Right lobe of liver (tissue), 6 donors: ENCODE data around the gene CNOT3. TPM values are rescaled to one million over a fixed set of nuclear protein-coding genes. Genes with fewer than 3 reads are reported as not detected.
A peak's percentile ranks its signal among the peaks of the same experiment; 100 is the strongest.
"Not testable (repeated sequence)": the region's sequence is repeated elsewhere in the genome, so short reads cannot be mapped to it uniquely, and the experiment has no call there.

Experiments
- ATAC-seq, 4 donors: fragments of 200-7000 bp; cut with Tn5 transposase; one replicate each; pipeline ENCODE4 v1.9.1; 2020; ENCODE audit warnings: mild to moderate bottlenecking in 4 of 4, moderate library complexity in 4 of 4
- DNase-seq, 3 donors: peaks; one replicate each; pipeline ENCODE4 v3.0.0-alpha.2; 2020
- H3K27ac ChIP-seq, 3 donors: fragments of 200-600 bp; one replicate each; pipeline ENCODE4 v1.8.0; 2022
- H3K27me3 ChIP-seq, 2 donors: fragments of 200-600 bp; one replicate each; pipeline ENCODE4 v1.8.0; 2022
- H3K36me3 ChIP-seq, 4 donors: fragments of 200-600 bp; sonication (generic) in 1 of 4; one replicate each; pipeline versions ENCODE4 v1.5.1 to v1.8.0; 2017 to 2022; ENCODE audit warnings: control low read depth in 1 of 4
- H3K4me1 ChIP-seq, 4 donors: fragments of 200-600 bp; sonication (generic) in 1 of 4; one replicate each; pipeline versions ENCODE4 v1.5.1 to v1.8.0; 2017 to 2022; ENCODE audit warnings: control low read depth in 1 of 4
- H3K4me3 ChIP-seq, 3 donors: fragments of 200-600 bp; one replicate each; pipeline ENCODE4 v1.8.0; 2022
- H3K9me3 ChIP-seq, 4 donors: fragments of 200-600 bp; sonication (generic) in 1 of 4; one replicate each; pipeline versions ENCODE4 v1.5.1 to v1.8.0; 2017 to 2022; ENCODE audit warnings: control low read depth in 1 of 4
- POLR2A ChIP-seq: fragments of 450-650 bp; IDR thresholded peaks from one replicate; pipeline ENCODE4 v1.6.1; 2017; ENCODE audit warnings: antibody characterized with exemption, mild to moderate bottlenecking
- WGBS: methylation state at CpG from one replicate; pipeline ENCODE4 v1.1.6; 2018; ENCODE audit warnings: low coverage, low lambda C conversion rate; ENCODE audit not compliant: insufficient coverage; ENCODE audit errors: missing lambda C conversion rate; 5-methylcytosine and 5-hydroxymethylcytosine counted together
- intact Hi-C, 2 donors: fragments of 100-400 bp; cut with DNase I; formaldehyde crosslinking; loops; one replicate each; pipeline versions ENCODE4 v1.11.2 to v1.14.1; 2022
- total RNA-seq, 6 experiments: library from RNA; depleted of rRNA in 2 of 6; stranded (reverse); fragments of >200 nt in 2 of 6; fragmentation: NEBNext Ultra II Directional in 3 of 6; extraction: Animal tissue kit (Norgen Biotek cat#: 25700) in 3 of 6; gene quantifications; one replicate each; pipeline versions ENCODE4 v1.1.0 to v1.2.4, GENCODE V29; 2016 to 2023
- TF ChIP-seq, protein P1 (sequence below), 4 donors: fragments of 200-600 bp in 3 of 4; fragments of 450-650 bp in 1 of 4; IDR thresholded peaks; one replicate each; pipeline versions ENCODE4 v1.5.1 to v1.8.0; 2016 to 2022; ENCODE audit warnings: antibody characterized with exemption in 4 of 4, mild to moderate bottlenecking in 2 of 4
- donor health status: DM: no; HTN: yes; CAD: no.
- donor health status: DM: no; HTN: no; CAD: no.
- donor health status: DM: no; HTN: no; CAD: no.
- donor health status: DM: no; HTN: yes; CAD: no.
- donor health status: DM: no; HTN: yes; CAD: no.

Gene CNOT3
- total RNA-seq, 6 experiments from 2014 or later = 7.1 to 21.6 (median 15.5) TPM

DNA sequence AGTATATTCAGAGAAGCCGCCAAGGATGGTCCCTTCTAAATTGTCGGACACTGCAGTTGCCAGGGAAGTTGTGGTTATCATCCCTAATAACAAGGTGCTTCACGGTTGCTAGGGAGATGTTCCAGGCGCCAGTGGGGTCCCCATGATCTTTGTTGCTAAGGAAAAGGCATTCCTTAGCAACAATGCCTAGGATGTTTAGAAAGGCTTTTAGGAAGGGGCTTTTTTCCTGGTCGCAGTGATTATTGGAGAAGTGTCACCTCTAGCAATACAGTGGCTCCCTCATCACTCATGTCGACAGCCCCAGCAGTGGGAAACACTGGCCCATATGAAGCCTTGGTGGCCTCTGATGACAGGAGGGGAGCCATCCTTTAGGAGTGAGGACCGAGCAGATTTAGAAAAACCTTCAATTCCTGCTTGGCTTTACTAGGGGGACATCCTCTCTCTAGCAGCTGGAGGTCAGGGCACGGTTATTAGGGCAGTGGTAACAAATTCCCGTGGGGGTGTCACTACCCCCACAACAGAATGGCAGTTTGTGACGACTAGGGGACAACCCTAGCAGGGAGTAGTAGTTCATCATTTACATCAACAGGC is 41.8 kb downstream of the CNOT3 start:
- whole genome bisulfite sequencing = 83% methylated on average over 6 of the region's 10 CpGs
- intact Hi-C loops = no loop called here
- ATAC-seq (no peak), DNase-seq (no peak)
- TF ChIP-seq POLR2A = no peak
- Histone ChIP-seq H3K27me3 (no peaks in the 10 kb centered on the region), H3K9me3 (no peaks in the 10 kb centered on the region), H3K27ac (no peak overlapping the region), H3K4me1 (no peaks in the 10 kb centered on the region), H3K36me3 (no peaks in the 10 kb centered on the region), H3K4me3 (no peak overlapping the region)

DNA sequence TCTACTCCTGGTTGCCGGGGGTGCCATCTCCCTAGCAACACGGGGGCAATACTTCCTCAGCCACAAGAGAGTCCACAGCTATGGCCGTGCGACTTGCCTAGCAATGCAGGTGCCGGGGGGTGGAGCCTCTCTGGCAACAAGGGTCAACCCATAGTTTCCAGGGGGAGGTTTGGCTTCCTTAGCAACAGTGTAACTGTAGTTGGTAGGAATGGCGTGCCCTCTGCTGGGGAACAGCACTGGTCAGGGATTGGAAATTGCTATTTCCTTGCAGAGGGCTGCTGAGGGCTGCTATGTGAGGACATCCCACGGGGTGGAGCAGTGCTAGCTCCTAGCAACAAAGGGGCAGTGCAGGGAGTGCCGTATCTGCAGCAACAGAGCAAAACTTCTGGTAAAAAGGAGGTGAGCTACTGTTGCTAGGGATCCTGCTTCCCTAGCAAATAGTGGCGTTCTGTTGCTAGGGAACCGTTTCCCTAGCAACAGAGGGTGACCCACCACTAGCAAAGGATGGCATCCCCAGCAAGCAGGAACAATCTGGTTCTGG is 42.4 kb downstream of the CNOT3 start:
- TF ChIP-seq, protein P1, sequence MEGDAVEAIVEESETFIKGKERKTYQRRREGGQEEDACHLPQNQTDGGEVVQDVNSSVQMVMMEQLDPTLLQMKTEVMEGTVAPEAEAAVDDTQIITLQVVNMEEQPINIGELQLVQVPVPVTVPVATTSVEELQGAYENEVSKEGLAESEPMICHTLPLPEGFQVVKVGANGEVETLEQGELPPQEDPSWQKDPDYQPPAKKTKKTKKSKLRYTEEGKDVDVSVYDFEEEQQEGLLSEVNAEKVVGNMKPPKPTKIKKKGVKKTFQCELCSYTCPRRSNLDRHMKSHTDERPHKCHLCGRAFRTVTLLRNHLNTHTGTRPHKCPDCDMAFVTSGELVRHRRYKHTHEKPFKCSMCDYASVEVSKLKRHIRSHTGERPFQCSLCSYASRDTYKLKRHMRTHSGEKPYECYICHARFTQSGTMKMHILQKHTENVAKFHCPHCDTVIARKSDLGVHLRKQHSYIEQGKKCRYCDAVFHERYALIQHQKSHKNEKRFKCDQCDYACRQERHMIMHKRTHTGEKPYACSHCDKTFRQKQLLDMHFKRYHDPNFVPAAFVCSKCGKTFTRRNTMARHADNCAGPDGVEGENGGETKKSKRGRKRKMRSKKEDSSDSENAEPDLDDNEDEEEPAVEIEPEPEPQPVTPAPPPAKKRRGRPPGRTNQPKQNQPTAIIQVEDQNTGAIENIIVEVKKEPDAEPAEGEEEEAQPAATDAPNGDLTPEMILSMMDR (IDR thresholded peaks at IDR 0.05) = no peak
- TF ChIP-seq POLR2A = no peak
- H3K4me3 ChIP-seq = no peak overlapping the region
- no peaks in the 10 kb centered on the region for H3K4me1 ChIP-seq
- intact Hi-C loops = no loop called here
- ATAC-seq = peak in 3 of 4 donors; percentile 9 to 24 (median 21)
- no peaks in the 10 kb centered on the region for H3K27me3 ChIP-seq
- WGBS = 60% methylated on average over 2 of the region's 10 CpGs
- no peak overlapping the region for H3K27ac ChIP-seq
- H3K36me3 ChIP-seq = no peaks in the 10 kb centered on the region
- DNase-seq = no peak
- H3K9me3 ChIP-seq = no peaks in the 10 kb centered on the region

DNA sequence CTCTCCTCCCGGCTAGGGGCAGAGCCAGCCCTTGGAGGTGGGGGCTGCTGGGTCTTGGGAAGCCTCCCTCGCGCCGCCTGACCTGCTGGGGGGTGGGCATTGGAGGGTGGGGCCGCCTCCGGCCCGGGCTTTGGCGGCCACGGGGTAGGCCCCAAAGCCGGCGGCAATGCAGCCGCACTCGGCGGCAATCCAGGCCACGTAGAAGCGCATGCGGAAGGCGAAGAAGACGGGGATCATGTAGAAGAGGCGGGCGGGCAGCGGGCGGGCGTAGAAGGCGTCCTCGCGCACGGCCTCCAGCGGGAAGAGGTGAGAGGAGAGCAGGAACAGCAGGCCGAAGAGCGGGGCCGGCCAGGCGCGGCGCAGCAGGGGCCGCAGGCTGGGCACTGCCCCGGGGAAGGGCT is 43.1 kb downstream of the CNOT3 start:
- DNase-seq = no peak
- peak in 1 of 4 donors; percentile 14 for ATAC-seq
- Histone ChIP-seq H3K36me3 (no peaks in the 10 kb centered on the region), H3K9me3 (no peaks in the 10 kb centered on the region), H3K27me3 (no peaks in the 10 kb centered on the region), H3K4me3 (no peak overlapping the region), H3K27ac (no peak overlapping the region), H3K4me1 (no peaks in the 10 kb centered on the region)
- intact Hi-C loops = no loop called here
- WGBS = 97% methylated on average over 19 of the region's 37 CpGs
- TF ChIP-seq, protein P1 (IDR thresholded peaks at IDR 0.05) = no peak

DNA sequence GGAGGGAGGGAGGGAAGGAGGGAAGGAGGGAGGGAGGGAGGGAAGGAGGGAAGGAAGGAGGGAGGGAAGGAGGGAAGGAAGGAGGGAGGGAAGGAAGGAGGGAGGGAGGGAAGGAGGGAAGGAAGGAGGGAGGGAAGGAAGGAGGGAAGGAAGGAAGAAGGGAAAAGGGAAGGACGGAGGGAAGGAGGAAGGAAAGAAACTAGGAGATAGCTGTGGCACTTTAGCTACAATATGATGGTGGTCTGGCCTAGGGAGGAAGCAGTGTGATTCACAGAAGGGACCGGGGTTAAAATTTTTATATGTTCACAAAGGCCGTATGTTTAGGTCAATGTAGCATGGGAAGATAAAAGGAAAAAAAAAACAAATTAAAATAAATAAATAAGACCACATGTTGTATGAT is 44.3 kb downstream of the CNOT3 start:
- DNase-seq, H3K27ac ChIP-seq, H3K4me3 ChIP-seq, H3K9me3 ChIP-seq, H3K27me3 ChIP-seq, H3K36me3 ChIP-seq, ATAC-seq, H3K4me1 ChIP-seq, intact Hi-C loops: not testable (repeated sequence)
- WGBS = 81% methylated on average over 3 of the region's 3 CpGs

DNA sequence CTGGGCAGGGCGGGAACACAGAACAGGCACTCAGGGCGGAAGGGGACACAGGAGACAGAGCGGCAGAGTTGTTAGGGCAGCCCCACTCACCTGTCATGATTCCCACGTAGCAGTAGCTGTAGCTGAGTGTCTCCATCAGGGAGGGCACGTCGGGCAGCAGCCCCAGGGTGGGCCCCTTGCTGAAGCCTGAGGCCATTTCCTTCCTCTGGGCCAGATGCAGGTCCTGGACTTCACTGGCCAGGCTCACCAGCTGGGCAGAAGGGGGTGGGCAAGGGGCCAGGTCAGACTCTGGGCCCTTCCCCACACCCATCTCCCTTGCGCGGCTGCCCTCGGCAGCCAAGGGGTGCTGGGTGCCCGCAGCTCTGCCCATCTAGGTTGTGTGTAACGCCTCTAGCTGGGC is 45.9 kb downstream of the CNOT3 start:
- ATAC-seq = no peak
- no peaks in the 10 kb centered on the region for H3K9me3 ChIP-seq
- H3K36me3 ChIP-seq = no peaks in the 10 kb centered on the region
- no peak for DNase-seq
- H3K27ac ChIP-seq = no peak overlapping the region
- TF ChIP-seq POLR2A = no peak
- TF ChIP-seq, protein P1 (IDR thresholded peaks at IDR 0.05) = no peak
- intact Hi-C loops = no loop called here
- no peak overlapping the region for H3K4me3 ChIP-seq
- 95% methylated on average over 3 of the region's 11 CpGs for WGBS
- no peaks in the 10 kb centered on the region for H3K27me3 ChIP-seq
- H3K4me1 ChIP-seq = no peaks in the 10 kb centered on the region
